A549 (cell line): ENCODE measurements around the gene SNTB2.

ENCODE experiments used
- CBX8 ChIP-seq: fragments of 200-600 bp; sonication (generic); IDR thresholded peaks from 2 replicates; pipeline ENCODE4 v1.6.1; 2016
- EP300 ChIP-seq, 2 experiments: fragments of >200 bp; sonication (Bioruptor Twin); formaldehyde crosslinking; IDR thresholded peaks; 2 replicates in 1 of 2; 3 replicates in 1 of 2; pipeline ENCODE4 v1.6.1; 2016 to 2017
- ESRRA ChIP-seq: fragments of 150-350 bp; IDR thresholded peaks from 2 replicates; pipeline ENCODE4 v1.6.1; 2014; ENCODE audit warnings: mild to moderate bottlenecking, low read length, borderline replicate concordance
- JUN ChIP-seq, 2 experiments: fragments of >200 bp; sonication (Bioruptor Twin); formaldehyde crosslinking; IDR thresholded peaks; 2 replicates in 1 of 2; 3 replicates in 1 of 2; pipeline ENCODE4 v1.6.1; 2016 to 2017
- MAFK ChIP-seq: fragments of 450-650 bp; IDR thresholded peaks from 2 replicates; pipeline ENCODE4 v1.6.1; 2014; ENCODE audit not compliant: partially characterized antibody
- POLR2A ChIP-seq: IDR thresholded peaks from 2 replicates; pipeline ENCODE4 v1.6.1; 2012; ENCODE audit warnings: mild to moderate bottlenecking, low read length
- RARB ChIP-seq: fragments of 250-450 bp; sonication (Bioruptor Pico); IDR thresholded peaks from 2 replicates; pipeline ENCODE4 v1.8.0; 2021; ENCODE audit warnings: mild to moderate bottlenecking, moderate library complexity
- RCOR1 ChIP-seq: fragments of 150-350 bp; IDR thresholded peaks from 2 replicates; pipeline ENCODE4 v1.6.1; 2014; ENCODE audit warnings: antibody characterized with exemption, low read length, low read depth
- RNF2 ChIP-seq: fragments of 200-600 bp; sonication (generic); IDR thresholded peaks from 2 replicates; pipeline ENCODE4 v1.6.1; 2016; ENCODE audit warnings: low read depth, mild to moderate bottlenecking, antibody characterized with exemption, moderate library complexity, borderline replicate concordance
- SMC3 ChIP-seq: fragments of >200 bp; sonication (Bioruptor Twin); formaldehyde crosslinking; IDR thresholded peaks from 3 replicates; pipeline ENCODE4 v1.6.1; 2018; ENCODE audit warnings: inconsistent platforms
- TF ChIP-seq, protein P1 (sequence below): fragments of >200 bp; sonication (Bioruptor Twin); formaldehyde crosslinking; IDR thresholded peaks from 3 replicates; pipeline ENCODE4 v1.5.1; 2016
- TF ChIP-seq, protein P2 (sequence below): IDR thresholded peaks from 2 replicates; pipeline ENCODE4 v1.6.1; 2012
- TF ChIP-seq, protein P3 (sequence below): fragments of 200-600 bp; sonication (generic); IDR thresholded peaks from 2 replicates; pipeline ENCODE4 v1.6.1; 2016; ENCODE audit warnings: antibody characterized with exemption, mild to moderate bottlenecking, moderate library complexity
- TF ChIP-seq, protein P4 (sequence below): IDR thresholded peaks from 2 replicates; pipeline ENCODE4 v1.6.1; 2012

DNA sequence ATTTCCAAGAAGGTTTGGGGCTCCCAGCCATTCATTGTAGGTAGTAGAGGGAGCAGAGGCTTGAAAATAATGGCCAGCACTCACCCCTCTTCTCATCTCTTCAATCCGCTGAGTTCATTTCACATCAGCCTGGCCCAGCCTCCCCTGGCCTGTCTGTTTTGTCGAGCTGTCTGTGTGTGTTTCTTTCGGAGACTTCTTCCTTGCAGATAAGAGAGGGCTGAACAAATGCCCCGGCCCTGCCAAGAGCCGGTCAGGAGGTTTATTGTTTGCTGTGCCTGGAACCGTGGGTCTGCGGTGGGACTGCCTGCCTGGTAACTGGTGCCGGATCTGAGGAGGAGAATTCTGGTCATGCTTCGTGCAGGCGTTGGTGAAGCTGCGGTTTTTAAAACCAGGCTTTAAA is 127.6 kb downstream of the SNTB2 start:
- TF ChIP-seq RCOR1: no peak
- no peak for TF ChIP-seq CBX8
- TF ChIP-seq, protein P1, sequence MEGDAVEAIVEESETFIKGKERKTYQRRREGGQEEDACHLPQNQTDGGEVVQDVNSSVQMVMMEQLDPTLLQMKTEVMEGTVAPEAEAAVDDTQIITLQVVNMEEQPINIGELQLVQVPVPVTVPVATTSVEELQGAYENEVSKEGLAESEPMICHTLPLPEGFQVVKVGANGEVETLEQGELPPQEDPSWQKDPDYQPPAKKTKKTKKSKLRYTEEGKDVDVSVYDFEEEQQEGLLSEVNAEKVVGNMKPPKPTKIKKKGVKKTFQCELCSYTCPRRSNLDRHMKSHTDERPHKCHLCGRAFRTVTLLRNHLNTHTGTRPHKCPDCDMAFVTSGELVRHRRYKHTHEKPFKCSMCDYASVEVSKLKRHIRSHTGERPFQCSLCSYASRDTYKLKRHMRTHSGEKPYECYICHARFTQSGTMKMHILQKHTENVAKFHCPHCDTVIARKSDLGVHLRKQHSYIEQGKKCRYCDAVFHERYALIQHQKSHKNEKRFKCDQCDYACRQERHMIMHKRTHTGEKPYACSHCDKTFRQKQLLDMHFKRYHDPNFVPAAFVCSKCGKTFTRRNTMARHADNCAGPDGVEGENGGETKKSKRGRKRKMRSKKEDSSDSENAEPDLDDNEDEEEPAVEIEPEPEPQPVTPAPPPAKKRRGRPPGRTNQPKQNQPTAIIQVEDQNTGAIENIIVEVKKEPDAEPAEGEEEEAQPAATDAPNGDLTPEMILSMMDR: no peak
- no peak for TF ChIP-seq POLR2A
- TF ChIP-seq RARB (CRISPR knock-in tag): no peak
- TF ChIP-seq, protein P2, sequence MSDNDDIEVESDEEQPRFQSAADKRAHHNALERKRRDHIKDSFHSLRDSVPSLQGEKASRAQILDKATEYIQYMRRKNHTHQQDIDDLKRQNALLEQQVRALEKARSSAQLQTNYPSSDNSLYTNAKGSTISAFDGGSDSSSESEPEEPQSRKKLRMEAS: no peak
- TF ChIP-seq, protein P3, sequence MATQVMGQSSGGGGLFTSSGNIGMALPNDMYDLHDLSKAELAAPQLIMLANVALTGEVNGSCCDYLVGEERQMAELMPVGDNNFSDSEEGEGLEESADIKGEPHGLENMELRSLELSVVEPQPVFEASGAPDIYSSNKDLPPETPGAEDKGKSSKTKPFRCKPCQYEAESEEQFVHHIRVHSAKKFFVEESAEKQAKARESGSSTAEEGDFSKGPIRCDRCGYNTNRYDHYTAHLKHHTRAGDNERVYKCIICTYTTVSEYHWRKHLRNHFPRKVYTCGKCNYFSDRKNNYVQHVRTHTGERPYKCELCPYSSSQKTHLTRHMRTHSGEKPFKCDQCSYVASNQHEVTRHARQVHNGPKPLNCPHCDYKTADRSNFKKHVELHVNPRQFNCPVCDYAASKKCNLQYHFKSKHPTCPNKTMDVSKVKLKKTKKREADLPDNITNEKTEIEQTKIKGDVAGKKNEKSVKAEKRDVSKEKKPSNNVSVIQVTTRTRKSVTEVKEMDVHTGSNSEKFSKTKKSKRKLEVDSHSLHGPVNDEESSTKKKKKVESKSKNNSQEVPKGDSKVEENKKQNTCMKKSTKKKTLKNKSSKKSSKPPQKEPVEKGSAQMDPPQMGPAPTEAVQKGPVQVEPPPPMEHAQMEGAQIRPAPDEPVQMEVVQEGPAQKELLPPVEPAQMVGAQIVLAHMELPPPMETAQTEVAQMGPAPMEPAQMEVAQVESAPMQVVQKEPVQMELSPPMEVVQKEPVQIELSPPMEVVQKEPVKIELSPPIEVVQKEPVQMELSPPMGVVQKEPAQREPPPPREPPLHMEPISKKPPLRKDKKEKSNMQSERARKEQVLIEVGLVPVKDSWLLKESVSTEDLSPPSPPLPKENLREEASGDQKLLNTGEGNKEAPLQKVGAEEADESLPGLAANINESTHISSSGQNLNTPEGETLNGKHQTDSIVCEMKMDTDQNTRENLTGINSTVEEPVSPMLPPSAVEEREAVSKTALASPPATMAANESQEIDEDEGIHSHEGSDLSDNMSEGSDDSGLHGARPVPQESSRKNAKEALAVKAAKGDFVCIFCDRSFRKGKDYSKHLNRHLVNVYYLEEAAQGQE: no peak
- TF ChIP-seq RNF2: no peak
- no peak for TF ChIP-seq MAFK
- no peak for TF ChIP-seq EP300 (IDR thresholded peaks at IDR 0.05)
- TF ChIP-seq, protein P4, sequence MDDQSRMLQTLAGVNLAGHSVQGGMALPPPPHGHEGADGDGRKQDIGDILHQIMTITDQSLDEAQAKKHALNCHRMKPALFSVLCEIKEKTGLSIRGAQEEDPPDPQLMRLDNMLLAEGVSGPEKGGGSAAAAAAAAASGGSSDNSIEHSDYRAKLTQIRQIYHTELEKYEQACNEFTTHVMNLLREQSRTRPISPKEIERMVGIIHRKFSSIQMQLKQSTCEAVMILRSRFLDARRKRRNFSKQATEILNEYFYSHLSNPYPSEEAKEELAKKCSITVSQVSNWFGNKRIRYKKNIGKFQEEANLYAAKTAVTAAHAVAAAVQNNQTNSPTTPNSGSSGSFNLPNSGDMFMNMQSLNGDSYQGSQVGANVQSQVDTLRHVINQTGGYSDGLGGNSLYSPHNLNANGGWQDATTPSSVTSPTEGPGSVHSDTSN: no peak
- no peak for TF ChIP-seq ESRRA
- TF ChIP-seq JUN (IDR thresholded peaks at IDR 0.05): no peak
- TF ChIP-seq SMC3: no peak
